ENCODE results near the gene SENP3. TPM values are rescaled to one million over a fixed set of nuclear protein-coding genes. Genes with fewer than 3 reads are reported as not detected.

SENP3 gene
- total and polyA plus RNA-seq, 4 donors, result 4.9 to 29.2 (median 19.7) TPM

- Histone ChIP-seq H3K9ac (ENCODE audit: low read depth in 1 of 2, low read length in 2 of 2) (no peak overlapping the region), H3K27me3 (ENCODE audit: control insufficient read depth in 4 of 4, insufficient read depth in 4 of 4, low read length in 3 of 4) (no peaks in the 10 kb centered on the region), H3K27ac (ENCODE audit: low read depth in 1 of 2, low read length in 2 of 2) (no peak overlapping the region), H3K4me3 (ENCODE audit: low read depth in 1 of 3, low read length in 3 of 3) (no peak overlapping the region), H3K36me3 (ENCODE audit: control insufficient read depth in 4 of 4, insufficient read depth in 3 of 4, low read depth in 1 of 4, low read length in 3 of 4) (no peaks in the 10 kb centered on the region), H3K4me1 (ENCODE audit: control insufficient read depth in 4 of 4, insufficient read depth in 4 of 4, low read length in 3 of 4) (no peaks in the 10 kb centered on the region), H3K9me3 (ENCODE audit: control insufficient read depth in 4 of 4, low read length in 3 of 4) (peaks cover 0 to 2% (median 0%) of the 10 kb centered on the region in 4 donors)
- TF ChIP-seq ATF3 (IDR thresholded peaks at IDR 0.05), result no peak
- 91% methylated on average over 6 of the region's 6 CpGs for WGBS
- no peak for DNase-seq (ENCODE audit: low spot score)
Measured at GRCh38 chr17:7530023-7530900, 31.5 kb upstream of the SENP3 start.

GRCh38 chr17:7538050-7538449, 23.7 kb upstream of the SENP3 start:
- 77% methylated on average over 3 of the region's 3 CpGs for WGBS
- TF ChIP-seq TAF1 (conservative IDR thresholded peaks at IDR 0.05) (no peak), CTCF (IDR thresholded peaks at IDR 0.05; ENCODE audit: low read depth, low read length, missing input control) (no peak), NR2F2 (IDR thresholded peaks at IDR 0.05) (no peak)
- DNase-seq (ENCODE audit: low spot score), result no peak
- Histone ChIP-seq H3K9me3 (ENCODE audit: control insufficient read depth in 4 of 4, low read length in 3 of 4) (peaks cover 0 to 14% (median 5%) of the 10 kb centered on the region in 4 donors), H3K9ac (ENCODE audit: low read depth in 1 of 2, low read length in 2 of 2) (no peak overlapping the region), H3K4me3 (ENCODE audit: low read depth in 1 of 3, low read length in 3 of 3) (no peak overlapping the region), H3K4me1 (ENCODE audit: control insufficient read depth in 4 of 4, insufficient read depth in 4 of 4, low read length in 3 of 4) (peaks cover 0 to 2% (median 0%) of the 10 kb centered on the region in 4 donors), H3K27me3 (ENCODE audit: control insufficient read depth in 4 of 4, insufficient read depth in 4 of 4, low read length in 3 of 4) (no peaks in the 10 kb centered on the region), H3K27ac (ENCODE audit: low read depth in 1 of 2, low read length in 2 of 2) (no peak overlapping the region), H3K36me3 (ENCODE audit: control insufficient read depth in 4 of 4, insufficient read depth in 3 of 4, low read depth in 1 of 4, low read length in 3 of 4) (no peaks in the 10 kb centered on the region)

- Histone ChIP-seq H3K4me1 (ENCODE audit: control insufficient read depth in 4 of 4, insufficient read depth in 4 of 4, low read length in 3 of 4) (peaks cover 0 to 2% (median 0%) of the 10 kb centered on the region in 4 donors), H3K27me3 (ENCODE audit: control insufficient read depth in 4 of 4, insufficient read depth in 4 of 4, low read length in 3 of 4) (no peaks in the 10 kb centered on the region), H3K9ac (ENCODE audit: low read depth in 1 of 2, low read length in 2 of 2) (no peak overlapping the region), H3K36me3 (ENCODE audit: control insufficient read depth in 4 of 4, insufficient read depth in 3 of 4, low read depth in 1 of 4, low read length in 3 of 4) (no peaks in the 10 kb centered on the region), H3K4me3 (ENCODE audit: low read depth in 1 of 3, low read length in 3 of 3) (no peak overlapping the region), H3K9me3 (ENCODE audit: control insufficient read depth in 4 of 4, low read length in 3 of 4) (peaks cover 0 to 14% (median 5%) of the 10 kb centered on the region in 4 donors), H3K27ac (ENCODE audit: low read depth in 1 of 2, low read length in 2 of 2) (no peak overlapping the region)
- no peak for DNase-seq (ENCODE audit: low spot score)
- TF ChIP-seq HNF4A (conservative IDR thresholded peaks at IDR 0.05) (no peak), RXRA (IDR thresholded peaks at IDR 0.05) (no peak), YY1 (IDR thresholded peaks at IDR 0.05) (no peak), FOXA2 (IDR thresholded peaks at IDR 0.05) (no peak), REST (IDR thresholded peaks at IDR 0.05) (no peak), ZBTB33 (IDR thresholded peaks at IDR 0.05) (no peak), HNF4G (IDR thresholded peaks at IDR 0.05) (no peak), NR2F2 (IDR thresholded peaks at IDR 0.05) (no peak), FOXA1 (IDR thresholded peaks at IDR 0.05) (no peak), ATF3 (IDR thresholded peaks at IDR 0.05) (no peak), RAD21 (IDR thresholded peaks at IDR 0.05) (no peak), MAX (IDR thresholded peaks at IDR 0.05) (no peak), CTCF (IDR thresholded peaks at IDR 0.05; ENCODE audit: low read depth, low read length, missing input control) (no peak)
- 81% methylated on average over 11 of the region's 11 CpGs for WGBS
Measured at GRCh38 chr17:7538891-7539545, 22.7 kb upstream of the SENP3 start.

Data from liver (tissue), 9 donors.